Mesothelial cell of epicardium (in vitro differentiated cells): ENCODE measurements around the gene LUC7L3. TPM values are rescaled to one million over a fixed set of nuclear protein-coding genes. Genes with fewer than 3 reads are reported as not detected.
"Not testable (repeated sequence)": the region's sequence is repeated elsewhere in the genome, so short reads cannot be mapped to it uniquely, and the experiment has no call there.

Source experiments
- DNase-seq, 2 experiments: peaks; one replicate each; pipeline ENCODE4 v3.0.0; 2021; ENCODE audit warnings: low spot score in 2 of 2; ENCODE audit not compliant: unreplicated experiment in 2 of 2
- H3K27ac Mint-ChIP-seq: 2 replicates; pipeline ENCODE4 v1.8.0; 2021; ENCODE audit warnings: mixed read lengths
- H3K27me3 Mint-ChIP-seq: 2 replicates; pipeline ENCODE4 v1.8.0; 2021; ENCODE audit warnings: low read depth, mixed read lengths
- H3K36me3 Mint-ChIP-seq: 2 replicates; pipeline ENCODE4 v1.8.0; 2021; ENCODE audit warnings: mixed read lengths
- H3K4me1 Mint-ChIP-seq: 2 replicates; pipeline ENCODE4 v1.8.0; 2021; ENCODE audit warnings: mixed read lengths
- H3K4me3 Mint-ChIP-seq: 2 replicates; pipeline ENCODE4 v1.8.0; 2021; ENCODE audit warnings: mild to moderate bottlenecking, moderate library complexity, mixed read lengths
- H3K9me3 Mint-ChIP-seq: 2 replicates; pipeline ENCODE4 v1.8.0; 2021; ENCODE audit warnings: mixed read lengths
- total RNA-seq: library from RNA; stranded (reverse); gene quantifications from 3 replicates; pipeline ENCODE4 v1.2.1, GENCODE V29; 2021
- TF ChIP-seq, protein P1 (sequence below): fragments of 200-600 bp; sonication (generic); IDR thresholded peaks from one replicate; pipeline ENCODE4 v1.5.0; 2021; ENCODE audit warnings: antibody characterized with exemption; ENCODE audit not compliant: unreplicated experiment

The LUC7L3 gene
- total RNA-seq, 1 donor from 2014 or later: 261 TPM

DNA sequence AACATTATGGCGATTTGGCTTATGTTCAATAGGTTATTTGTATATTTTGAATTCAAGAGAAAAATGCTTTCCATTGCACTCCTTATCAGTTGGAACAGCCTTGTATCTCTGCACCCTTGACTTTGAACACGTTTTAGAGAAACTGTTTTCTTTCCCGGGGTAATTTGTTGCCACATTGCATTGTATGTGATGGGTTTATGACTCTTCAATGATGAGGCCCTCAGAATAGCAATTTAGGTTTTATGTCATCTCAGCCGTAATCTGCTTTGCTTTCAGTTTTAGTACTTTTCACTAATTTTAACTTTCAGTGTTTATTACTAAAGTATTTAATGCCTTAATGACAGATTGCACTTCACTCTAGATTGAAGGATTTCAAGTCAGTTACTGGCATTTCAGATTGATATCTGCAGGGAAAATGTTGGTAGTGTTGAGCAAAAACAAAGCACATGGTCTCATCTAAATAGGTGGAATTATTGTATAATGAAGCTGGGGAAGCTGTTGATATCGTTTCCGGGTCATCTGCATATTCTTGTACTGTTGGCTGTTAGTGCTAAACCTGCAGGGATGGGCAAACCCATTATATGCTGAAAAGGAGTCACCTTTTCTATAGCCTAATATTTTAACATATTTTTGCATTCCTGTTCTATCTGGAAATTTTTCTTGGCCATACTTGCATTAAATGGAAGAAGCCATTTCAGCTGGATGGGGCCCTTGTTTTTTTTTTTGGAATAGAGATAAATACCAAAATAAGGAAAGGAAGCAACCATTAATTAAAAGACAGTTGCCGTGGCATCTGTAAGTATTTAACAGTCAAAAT, 2.0 kb downstream of the LUC7L3 start:
- H3K4me1 Mint-ChIP-seq: peaks cover 35% of the 10 kb centered on the region
- TF ChIP-seq, protein P1, sequence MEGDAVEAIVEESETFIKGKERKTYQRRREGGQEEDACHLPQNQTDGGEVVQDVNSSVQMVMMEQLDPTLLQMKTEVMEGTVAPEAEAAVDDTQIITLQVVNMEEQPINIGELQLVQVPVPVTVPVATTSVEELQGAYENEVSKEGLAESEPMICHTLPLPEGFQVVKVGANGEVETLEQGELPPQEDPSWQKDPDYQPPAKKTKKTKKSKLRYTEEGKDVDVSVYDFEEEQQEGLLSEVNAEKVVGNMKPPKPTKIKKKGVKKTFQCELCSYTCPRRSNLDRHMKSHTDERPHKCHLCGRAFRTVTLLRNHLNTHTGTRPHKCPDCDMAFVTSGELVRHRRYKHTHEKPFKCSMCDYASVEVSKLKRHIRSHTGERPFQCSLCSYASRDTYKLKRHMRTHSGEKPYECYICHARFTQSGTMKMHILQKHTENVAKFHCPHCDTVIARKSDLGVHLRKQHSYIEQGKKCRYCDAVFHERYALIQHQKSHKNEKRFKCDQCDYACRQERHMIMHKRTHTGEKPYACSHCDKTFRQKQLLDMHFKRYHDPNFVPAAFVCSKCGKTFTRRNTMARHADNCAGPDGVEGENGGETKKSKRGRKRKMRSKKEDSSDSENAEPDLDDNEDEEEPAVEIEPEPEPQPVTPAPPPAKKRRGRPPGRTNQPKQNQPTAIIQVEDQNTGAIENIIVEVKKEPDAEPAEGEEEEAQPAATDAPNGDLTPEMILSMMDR: no peak
- no peak for DNase-seq
- H3K27ac Mint-ChIP-seq: peak overlapping the region; percentile 100
- no peaks in the 10 kb centered on the region for H3K9me3 Mint-ChIP-seq
- peak overlapping the region; percentile 93 for H3K4me3 Mint-ChIP-seq
- H3K36me3 Mint-ChIP-seq: no peaks in the 10 kb centered on the region
- no peaks in the 10 kb centered on the region for H3K27me3 Mint-ChIP-seq

DNA sequence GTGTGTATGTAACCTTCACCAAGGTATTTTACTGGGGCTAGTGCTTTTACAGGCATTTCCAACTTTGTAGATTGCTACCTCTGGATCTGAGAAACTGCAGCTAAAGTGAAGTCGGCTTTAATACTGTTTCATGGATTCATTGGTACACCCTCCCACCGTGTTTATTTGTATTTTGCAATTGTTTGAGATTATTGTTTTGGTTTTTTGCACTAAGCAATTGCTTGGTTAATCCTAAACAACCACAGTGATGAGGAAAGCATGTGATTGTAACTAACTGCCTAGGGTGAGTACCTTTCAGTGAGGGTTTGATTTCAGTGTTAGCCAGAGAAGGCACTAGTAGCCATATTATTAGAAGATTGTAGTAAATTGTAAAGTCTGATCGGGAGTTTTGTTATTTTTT, 3.3 kb downstream of the LUC7L3 start:
- Mint-ChIP-seq H3K4me3 (peak overlapping the region; percentile 93), H3K36me3 (no peaks in the 10 kb centered on the region), H3K9me3 (no peaks in the 10 kb centered on the region)

DNA sequence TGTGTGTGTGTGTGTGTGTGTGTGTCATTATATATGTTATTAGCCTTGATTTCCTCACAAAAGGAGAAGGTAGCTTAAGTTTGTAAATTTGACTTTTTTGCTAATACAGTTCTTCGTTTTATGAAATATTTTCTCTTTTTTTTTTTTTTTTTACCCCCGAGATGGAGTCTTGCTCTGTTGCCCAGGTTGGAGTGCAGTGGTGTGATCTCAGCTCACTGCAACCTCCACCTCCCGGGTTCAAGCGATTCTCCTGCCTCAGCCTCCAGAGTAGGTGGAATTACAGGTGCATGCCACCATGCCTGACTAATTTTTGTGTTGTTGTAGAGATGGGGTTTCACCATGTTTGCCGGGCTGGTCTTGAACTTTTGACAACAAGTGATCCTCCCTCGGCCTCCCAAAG, 5.2 kb downstream of the LUC7L3 start:
- H3K27ac Mint-ChIP-seq, H3K27me3 Mint-ChIP-seq, H3K36me3 Mint-ChIP-seq, H3K9me3 Mint-ChIP-seq, H3K4me3 Mint-ChIP-seq, DNase-seq: not testable (repeated sequence)
- H3K4me1 Mint-ChIP-seq: peaks cover 42% of the 10 kb centered on the region

More for the DNA sequence above, 3.3 kb downstream of the LUC7L3 start:
- peak overlapping the region; percentile 74 for H3K27ac Mint-ChIP-seq
- H3K27me3 Mint-ChIP-seq: no peaks in the 10 kb centered on the region
- H3K4me1 Mint-ChIP-seq: peaks cover 42% of the 10 kb centered on the region
- TF ChIP-seq, protein P1: no peak
- DNase-seq: no peak

DNA sequence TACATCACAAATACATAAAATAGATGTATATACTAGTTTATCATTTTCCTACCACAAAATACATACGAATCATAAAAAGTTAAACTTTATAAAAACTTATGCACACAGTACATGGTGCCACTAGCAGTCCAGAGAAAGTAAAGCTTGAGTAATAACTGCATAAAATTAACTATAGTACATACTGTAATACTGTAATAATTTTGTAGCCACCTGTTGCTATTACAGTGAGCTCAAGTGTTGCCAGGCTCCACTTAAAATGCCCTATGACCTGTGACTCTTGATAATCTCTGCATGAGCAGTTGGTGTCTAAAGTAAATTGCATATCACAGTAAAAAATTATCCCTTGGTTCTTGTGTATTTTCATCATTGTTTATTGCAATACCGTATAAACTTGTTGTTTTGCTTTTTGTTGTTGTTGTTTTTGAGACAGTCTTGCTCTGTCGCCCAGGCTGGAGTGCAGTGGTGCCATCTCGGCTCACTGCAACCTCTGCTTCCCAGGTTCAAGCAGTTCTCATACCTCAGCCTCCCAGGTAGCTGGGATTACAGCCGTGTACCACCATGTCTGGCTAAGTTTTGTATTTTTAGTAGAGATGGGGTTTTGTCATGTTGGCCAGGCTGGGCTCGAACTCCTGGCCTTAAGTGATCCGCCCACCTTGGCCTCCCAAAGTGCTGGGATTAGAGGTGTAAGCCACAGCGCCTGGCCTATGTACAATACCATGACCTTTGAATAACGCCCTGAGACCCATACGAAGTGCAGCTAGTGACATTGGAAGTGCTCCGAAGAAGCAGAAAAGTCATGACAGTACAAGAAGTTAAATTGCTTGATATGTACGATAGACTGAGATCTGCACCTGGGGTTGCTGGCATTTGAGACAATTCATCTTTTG, 6.6 kb downstream of the LUC7L3 start:
- no peak overlapping the region for H3K4me3 Mint-ChIP-seq
- no peak overlapping the region for H3K27ac Mint-ChIP-seq
- no peak for DNase-seq

DNA sequence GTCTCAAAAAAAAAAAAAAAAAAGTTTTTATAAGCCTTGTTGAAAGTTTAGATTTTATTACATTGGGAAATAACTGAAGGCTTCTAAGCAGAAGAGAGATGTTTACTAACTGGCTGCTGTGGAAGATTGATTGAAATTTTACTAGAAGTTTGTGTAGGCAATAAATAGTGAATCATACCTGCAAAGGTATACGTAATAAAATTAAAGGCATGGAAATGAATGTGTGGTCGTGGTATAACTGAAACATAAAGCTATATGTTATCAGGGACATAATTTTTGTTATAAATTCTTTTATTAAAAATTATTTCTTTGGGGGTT, 8.7 kb downstream of the LUC7L3 start:
- peak overlapping the region; percentile 52 for H3K27ac Mint-ChIP-seq

More for the DNA sequence above, 6.6 kb downstream of the LUC7L3 start:
- TF ChIP-seq, protein P1: no peak
- Mint-ChIP-seq H3K36me3 (no peaks in the 10 kb centered on the region), H3K27me3 (no peaks in the 10 kb centered on the region), H3K4me1 (peaks cover 35% of the 10 kb centered on the region), H3K9me3 (no peaks in the 10 kb centered on the region)

More for the DNA sequence above, 8.7 kb downstream of the LUC7L3 start:
- no peak overlapping the region for H3K4me3 Mint-ChIP-seq
- no peaks in the 10 kb centered on the region for H3K9me3 Mint-ChIP-seq
- no peak for DNase-seq
- peaks cover 26% of the 10 kb centered on the region for H3K4me1 Mint-ChIP-seq
- TF ChIP-seq, protein P1: no peak
- no peaks in the 10 kb centered on the region for H3K36me3 Mint-ChIP-seq
- no peaks in the 10 kb centered on the region for H3K27me3 Mint-ChIP-seq
